Astrocyte (in vitro differentiated cells and primary cell): ENCODE data around the gene NRIP3. TPM values are rescaled to one million over a fixed set of nuclear protein-coding genes. Genes with fewer than 3 reads are reported as not detected.
"Not testable (repeated sequence)": the region's sequence is repeated elsewhere in the genome, so short reads cannot be mapped to it uniquely, and the experiment has no call there.

ENCODE experiments used
- DNase-seq: peaks from one replicate; pipeline ENCODE4 v3.0.0-alpha.2; 2010; ENCODE audit warnings: low read depth
- FAIRE-seq: peaks from 2 replicates; lab custom pipeline; 2011; peaks lifted over from hg19 to GRCh38; lab: Jason Lieb, UNC
- H2AFZ ChIP-seq: 2 replicates; pipeline ENCODE4 v1.6.0; 2012; ENCODE audit warnings: low read depth, low read length, inconsistent platforms
- H3K27ac ChIP-seq: 2 replicates; pipeline ENCODE4 v1.5.1; 2011; ENCODE audit warnings: low read depth, low read length, inconsistent platforms
- H3K27me3 ChIP-seq: 2 replicates; pipeline ENCODE4 v1.6.0; 2011; ENCODE audit warnings: low read length, inconsistent platforms; ENCODE audit not compliant: insufficient read depth
- H3K36me3 ChIP-seq: 2 replicates; pipeline ENCODE4 v1.5.1; 2011; ENCODE audit warnings: low read length, inconsistent platforms; ENCODE audit not compliant: insufficient read depth
- H3K4me1 ChIP-seq: 2 replicates; pipeline ENCODE4 v1.5.1; 2011; ENCODE audit warnings: low read length, inconsistent platforms; ENCODE audit not compliant: insufficient read depth
- H3K4me2 ChIP-seq: 2 replicates; pipeline ENCODE4 v1.6.0; 2012; ENCODE audit warnings: low read length, inconsistent platforms
- H3K4me3 ChIP-seq: 2 replicates; pipeline ENCODE4 v1.5.1; 2011; ENCODE audit warnings: low read depth, mild to moderate bottlenecking, low read length, inconsistent platforms; ENCODE audit not compliant: insufficient read depth
- H3K79me2 ChIP-seq: 2 replicates; pipeline ENCODE4 v1.6.0; 2012; ENCODE audit warnings: mild to moderate bottlenecking, low read length, inconsistent platforms; ENCODE audit not compliant: insufficient read depth
- H3K9ac ChIP-seq: 2 replicates; pipeline ENCODE4 v1.6.0; 2012; ENCODE audit warnings: mild to moderate bottlenecking, low read length, inconsistent platforms
- H3K9me3 ChIP-seq: 2 replicates; pipeline ENCODE4 v1.5.1; 2012; ENCODE audit warnings: low read depth, mild to moderate bottlenecking, low read length, inconsistent platforms; ENCODE audit not compliant: insufficient read depth
- H4K20me1 ChIP-seq: 2 replicates; pipeline ENCODE4 v1.6.0; 2012; ENCODE audit warnings: low read length, inconsistent platforms; ENCODE audit not compliant: insufficient read depth
- H3K27ac Mint-ChIP-seq: one replicate; pipeline ENCODE4 v1.8.0; 2021; ENCODE audit warnings: mild to moderate bottlenecking, mixed read lengths; ENCODE audit not compliant: unreplicated experiment
- H3K27me3 Mint-ChIP-seq: one replicate; pipeline ENCODE4 v1.8.0; 2021; ENCODE audit warnings: low read depth, mixed read lengths; ENCODE audit not compliant: unreplicated experiment
- H3K36me3 Mint-ChIP-seq: one replicate; pipeline ENCODE4 v1.8.0; 2021; ENCODE audit warnings: low read depth, mixed read lengths; ENCODE audit not compliant: unreplicated experiment
- H3K4me1 Mint-ChIP-seq: one replicate; pipeline ENCODE4 v1.8.0; 2021; ENCODE audit warnings: low read depth, mixed read lengths; ENCODE audit not compliant: unreplicated experiment
- H3K4me3 Mint-ChIP-seq: one replicate; pipeline ENCODE4 v1.8.0; 2021; ENCODE audit warnings: mild to moderate bottlenecking, moderate library complexity, mixed read lengths; ENCODE audit not compliant: unreplicated experiment
- H3K9me3 Mint-ChIP-seq: one replicate; pipeline ENCODE4 v1.8.0; 2021; ENCODE audit warnings: mild to moderate bottlenecking, mixed read lengths; ENCODE audit not compliant: unreplicated experiment
- CTCF ChIP-seq: IDR thresholded peaks from 2 replicates; pipeline ENCODE4 v1.5.1; 2011; ENCODE audit warnings: low read depth, mild to moderate bottlenecking, inconsistent platforms, low read length, moderate library complexity; ENCODE audit not compliant: insufficient read depth
- EZH2 ChIP-seq: IDR thresholded peaks from 2 replicates; pipeline ENCODE4 v1.6.1; 2012; ENCODE audit warnings: mild to moderate bottlenecking, low read length, inconsistent platforms; ENCODE audit not compliant: insufficient read depth
- total RNA-seq: library from RNA; stranded (reverse); gene quantifications from 2 replicates; pipeline ENCODE4 v1.2.1, GENCODE V29; 2021

Gene NRIP3
- total RNA-seq, 1 donor from 2014 or later = 11.6 TPM

- no peak overlapping the region for H3K4me2 ChIP-seq
- H3K27me3 ChIP-seq = no peaks in the 10 kb centered on the region
- Mint-ChIP-seq H3K4me3 (no peak overlapping the region), H3K9me3 (no peaks in the 10 kb centered on the region), H3K4me1 (peaks cover 3% of the 10 kb centered on the region), H3K27me3 (peaks cover 2% of the 10 kb centered on the region), H3K27ac (no peak overlapping the region), H3K36me3 (peaks cover 7% of the 10 kb centered on the region)
- no peak overlapping the region for H2AFZ ChIP-seq
- H3K79me2 ChIP-seq = no peaks in the 10 kb centered on the region
- H3K9ac ChIP-seq = no peak overlapping the region
- peaks cover 4% of the 10 kb centered on the region for H4K20me1 ChIP-seq
- H3K4me3 ChIP-seq = no peak overlapping the region
- no peaks in the 10 kb centered on the region for H3K9me3 ChIP-seq
- peaks cover 2% of the 10 kb centered on the region for H3K4me1 ChIP-seq
- H3K36me3 ChIP-seq = no peaks in the 10 kb centered on the region
- no peak overlapping the region for H3K27ac ChIP-seq
- FAIRE-seq (no peak), DNase-seq (no peak)
- no peak for TF ChIP-seq EZH2
Measured at GRCh38 chr11:8983552-8983951, 20.2 kb downstream of the NRIP3 start.

- no peak overlapping the region for H2AFZ ChIP-seq
- no peaks in the 10 kb centered on the region for H3K79me2 ChIP-seq
- Mint-ChIP-seq H3K36me3 (peaks cover 2% of the 10 kb centered on the region), H3K9me3 (no peaks in the 10 kb centered on the region), H3K27me3 (peaks cover 2% of the 10 kb centered on the region), H3K4me1 (no peaks in the 10 kb centered on the region), H3K27ac (no peak overlapping the region), H3K4me3 (no peak overlapping the region)
- FAIRE-seq = no peak
- no peak for TF ChIP-seq EZH2
- no peak for TF ChIP-seq CTCF
- no peaks in the 10 kb centered on the region for H3K9me3 ChIP-seq
- H4K20me1 ChIP-seq = no peaks in the 10 kb centered on the region
- no peaks in the 10 kb centered on the region for H3K4me1 ChIP-seq
- H3K27me3 ChIP-seq = no peaks in the 10 kb centered on the region
- H3K4me2 ChIP-seq = no peak overlapping the region
- no peak overlapping the region for H3K4me3 ChIP-seq
- no peaks in the 10 kb centered on the region for H3K36me3 ChIP-seq
- DNase-seq = no peak
- H3K9ac ChIP-seq = no peak overlapping the region
- no peak overlapping the region for H3K27ac ChIP-seq
Measured at GRCh38 chr11:8980485-8980884, 23.3 kb downstream of the NRIP3 start.

GRCh38 chr11:8979365-8979764 lies 24.4 kb downstream of the NRIP3 start:
- H3K79me2 ChIP-seq, H3K9ac ChIP-seq, DNase-seq, FAIRE-seq, H3K4me1 ChIP-seq, H3K9me3 ChIP-seq, H3K27me3 ChIP-seq, H3K4me3 ChIP-seq, H3K4me2 ChIP-seq, H3K36me3 ChIP-seq, H2AFZ ChIP-seq, H3K27ac Mint-ChIP-seq, H3K36me3 Mint-ChIP-seq, H3K27me3 Mint-ChIP-seq, H4K20me1 ChIP-seq, H3K4me1 Mint-ChIP-seq, H3K27ac ChIP-seq, H3K9me3 Mint-ChIP-seq, H3K4me3 Mint-ChIP-seq: not testable (repeated sequence)

- DNase-seq (no peak), FAIRE-seq (no peak)
- no peaks in the 10 kb centered on the region for H3K27me3 ChIP-seq
- H3K79me2 ChIP-seq = no peaks in the 10 kb centered on the region
- H3K4me1 ChIP-seq = no peaks in the 10 kb centered on the region
- H3K36me3 ChIP-seq = no peaks in the 10 kb centered on the region
- H3K9me3 ChIP-seq = no peaks in the 10 kb centered on the region
- TF ChIP-seq CTCF (no peak), EZH2 (no peak)
- H2AFZ ChIP-seq = no peak overlapping the region
- Mint-ChIP-seq H3K9me3 (no peaks in the 10 kb centered on the region), H3K4me3 (no peak overlapping the region), H3K4me1 (no peaks in the 10 kb centered on the region), H3K27me3 (peaks cover 1% of the 10 kb centered on the region), H3K36me3 (no peaks in the 10 kb centered on the region), H3K27ac (no peak overlapping the region)
- H4K20me1 ChIP-seq = no peaks in the 10 kb centered on the region
- no peak overlapping the region for H3K4me3 ChIP-seq
- no peak overlapping the region for H3K4me2 ChIP-seq
- no peak overlapping the region for H3K9ac ChIP-seq
- no peak overlapping the region for H3K27ac ChIP-seq
Measured at GRCh38 chr11:8973121-8973520, 30.7 kb downstream of the NRIP3 start.
